HTR-8/SVneo (cell line): ENCODE measurements around the gene LRRC27.

Experiments used
- DNase-seq: peaks from one replicate; pipeline ENCODE4 v3.0.0; 2011; ENCODE audit warnings: low spot score, mixed read lengths; ENCODE audit not compliant: insufficient read length
- FAIRE-seq: peaks from 2 replicates; lab custom pipeline; 2011; peaks lifted over from hg19 to GRCh38; lab: Jason Lieb, UNC

LRRC27 gene

GRCh38 chr10:132300582-132300981 lies 31.4 kb upstream of the LRRC27 start:
- no peak for FAIRE-seq
- DNase-seq: no peak

GRCh38 chr10:132301371-132302330 lies 30.3 kb upstream of the LRRC27 start:
- DNase-seq (no peak), FAIRE-seq (no peak)

- DNase-seq: no peak
- FAIRE-seq: no peak
These were observed 29.3 kb upstream of the LRRC27 start for GRCh38 chr10:132302421-132303310.

GRCh38 chr10:132303361-132304115 lies 28.5 kb upstream of the LRRC27 start:
- DNase-seq (no peak), FAIRE-seq (no peak)

GRCh38 chr10:132304756-132305509 lies 27.1 kb upstream of the LRRC27 start:
- DNase-seq (no peak), FAIRE-seq (no peak)

- no peak for FAIRE-seq
These were observed 26.2 kb upstream of the LRRC27 start for GRCh38 chr10:132305654-132306342.

GRCh38 chr10:132306343-132306685 lies 25.7 kb upstream of the LRRC27 start:
- FAIRE-seq (no peak), DNase-seq (no peak)

More at GRCh38 chr10:132305654-132306342, 26.2 kb upstream of the LRRC27 start:
- DNase-seq: no peak

GRCh38 chr10:132306864-132307751 lies 24.9 kb upstream of the LRRC27 start:
- FAIRE-seq (no peak), DNase-seq (no peak)

GRCh38 chr10:132307823-132308586 lies 24.0 kb upstream of the LRRC27 start, which contains the start of gene STK32C:
TSS of gene STK32C (minus strand) at chr10:132307950. CDS start at chr10:132307833, 117 bp downstream.
- FAIRE-seq (no peak), DNase-seq (peak; percentile 86)

- DNase-seq (no peak), FAIRE-seq (no peak)
These were observed 23.2 kb upstream of the LRRC27 start for GRCh38 chr10:132308587-132309470.

GRCh38 chr10:132309471-132309865 lies 22.5 kb upstream of the LRRC27 start:
- FAIRE-seq (no peak), DNase-seq (no peak)

- DNase-seq: no peak
- no peak for FAIRE-seq
These were observed 22.0 kb upstream of the LRRC27 start for GRCh38 chr10:132309879-132310591.

- no peak for FAIRE-seq
- no peak for DNase-seq
These were observed 21.2 kb upstream of the LRRC27 start for GRCh38 chr10:132310701-132311337.

GRCh38 chr10:132311338-132311939 lies 20.6 kb upstream of the LRRC27 start:
- FAIRE-seq (no peak), DNase-seq (no peak)

- DNase-seq: no peak
- FAIRE-seq: no peak
These were observed 18.7 kb upstream of the LRRC27 start for GRCh38 chr10:132313305-132313704.
